Measurements from ENCODE around the gene ITGA1.
"Not testable (repeated sequence)": the region's sequence is repeated elsewhere in the genome, so short reads cannot be mapped to it uniquely, and the experiment has no call there.

The ITGA1 gene

DNA sequence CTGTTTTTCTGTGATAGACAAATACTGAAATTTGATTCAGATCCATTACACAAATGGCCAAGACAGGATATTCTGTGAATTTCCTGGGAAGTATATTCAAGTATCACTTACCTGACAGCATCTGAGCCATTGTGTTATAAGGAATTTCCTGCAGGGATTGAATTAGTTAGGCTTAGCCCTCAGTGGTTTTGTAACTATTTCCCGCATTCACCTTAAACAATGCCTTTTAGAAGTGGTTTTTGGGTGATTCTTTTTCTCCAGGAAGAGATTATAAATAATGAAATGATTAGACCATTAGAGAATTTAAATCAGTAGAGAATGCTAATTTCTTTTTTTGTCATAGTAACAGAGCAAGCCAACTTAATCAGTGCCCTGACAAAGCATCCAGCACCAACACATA lies 30.6 kb downstream of the ITGA1 start:
- Histone ChIP-seq H3K4me3 (ENCODE audit: low read length) (no peak overlapping the region), H3K27me3 (ENCODE audit: insufficient read depth, low read length) (no peaks in the 10 kb centered on the region), H3K36me3 (ENCODE audit: insufficient read depth, low read depth, low read length) (no peaks in the 10 kb centered on the region), H3K4me1 (ENCODE audit: insufficient read depth, low read length) (peaks cover 18% of the 10 kb centered on the region), H3K9me3 (ENCODE audit: insufficient read depth, low read depth, low read length) (no peaks in the 10 kb centered on the region), H3K9ac (ENCODE audit: low read depth, low read length) (no peak overlapping the region), H3K27ac (ENCODE audit: low read length) (no peak overlapping the region)

GRCh38 chr5:52818807-52819206 lies 31.1 kb downstream of the ITGA1 start:
- H3K4me1 ChIP-seq (ENCODE audit: insufficient read depth, low read length), result peaks cover 18% of the 10 kb centered on the region
- not testable (repeated sequence) for H3K27me3 ChIP-seq (ENCODE audit: insufficient read depth, low read length); H3K27ac ChIP-seq (ENCODE audit: low read length); H3K4me3 ChIP-seq (ENCODE audit: low read length); H3K9ac ChIP-seq (ENCODE audit: low read depth, low read length); H3K36me3 ChIP-seq (ENCODE audit: insufficient read depth, low read depth, low read length); H3K9me3 ChIP-seq (ENCODE audit: insufficient read depth, low read depth, low read length)

DNA sequence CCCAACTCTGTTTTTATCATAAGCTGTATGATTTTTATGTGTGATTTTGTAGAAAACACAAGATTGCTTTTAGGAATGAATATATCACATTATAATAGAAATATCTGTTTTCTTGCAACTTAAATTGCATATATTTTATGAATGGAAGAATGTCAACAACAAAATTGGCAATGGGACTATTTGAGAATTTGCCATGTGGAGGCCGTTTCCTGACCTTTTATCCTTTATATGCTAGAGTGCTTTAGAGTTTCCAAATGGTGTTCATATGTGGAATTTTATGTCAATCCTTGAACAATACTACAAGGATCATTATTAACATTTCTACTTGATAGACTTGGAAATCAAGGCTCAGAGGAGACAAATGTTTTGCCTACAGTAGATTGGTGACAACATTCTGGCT lies 34.2 kb downstream of the ITGA1 start:
- H3K27ac ChIP-seq (ENCODE audit: low read length), result no peak overlapping the region
- H3K4me1 ChIP-seq (ENCODE audit: insufficient read depth, low read length), result peaks cover 18% of the 10 kb centered on the region
- H3K27me3 ChIP-seq (ENCODE audit: insufficient read depth, low read length), result no peaks in the 10 kb centered on the region
- no peaks in the 10 kb centered on the region for H3K9me3 ChIP-seq (ENCODE audit: insufficient read depth, low read depth, low read length)
- H3K36me3 ChIP-seq (ENCODE audit: insufficient read depth, low read depth, low read length), result no peaks in the 10 kb centered on the region
- H3K4me3 ChIP-seq (ENCODE audit: low read length), result no peak overlapping the region
- no peak overlapping the region for H3K9ac ChIP-seq (ENCODE audit: low read depth, low read length)

- no peak overlapping the region for H3K9ac ChIP-seq (ENCODE audit: low read depth, low read length)
- H3K4me3 ChIP-seq (ENCODE audit: low read length), result no peak overlapping the region
- no peaks in the 10 kb centered on the region for H3K27me3 ChIP-seq (ENCODE audit: insufficient read depth, low read length)
- H3K36me3 ChIP-seq (ENCODE audit: insufficient read depth, low read depth, low read length), result no peaks in the 10 kb centered on the region
- H3K4me1 ChIP-seq (ENCODE audit: insufficient read depth, low read length), result peaks cover 14% of the 10 kb centered on the region
- H3K9me3 ChIP-seq (ENCODE audit: insufficient read depth, low read depth, low read length), result no peaks in the 10 kb centered on the region; the same call in 1 of the 2 replicates
- no peak overlapping the region for H3K27ac ChIP-seq (ENCODE audit: low read length)
Observed at GRCh38 chr5:52822437-52822836, 34.7 kb downstream of the ITGA1 start.

GRCh38 chr5:52824827-52825226 lies 37.1 kb downstream of the ITGA1 start:
- Histone ChIP-seq H3K9me3 (ENCODE audit: insufficient read depth, low read depth, low read length) (peaks cover 6% of the 10 kb centered on the region; the same call in 1 of the 2 replicates), H3K27me3 (ENCODE audit: insufficient read depth, low read length) (no peaks in the 10 kb centered on the region), H3K9ac (ENCODE audit: low read depth, low read length) (no peak overlapping the region)

GRCh38 chr5:52825826-52826225 lies 38.1 kb downstream of the ITGA1 start:
- no peak overlapping the region for H3K27ac ChIP-seq (ENCODE audit: low read length)
- no peak overlapping the region for H3K4me3 ChIP-seq (ENCODE audit: low read length)
- peaks cover 6% of the 10 kb centered on the region; the same call in 1 of the 2 replicates for H3K9me3 ChIP-seq (ENCODE audit: insufficient read depth, low read depth, low read length)
- H3K27me3 ChIP-seq (ENCODE audit: insufficient read depth, low read length), result no peaks in the 10 kb centered on the region
- H3K36me3 ChIP-seq (ENCODE audit: insufficient read depth, low read depth, low read length), result no peaks in the 10 kb centered on the region
- H3K4me1 ChIP-seq (ENCODE audit: insufficient read depth, low read length), result no peaks in the 10 kb centered on the region
- no peak overlapping the region for H3K9ac ChIP-seq (ENCODE audit: low read depth, low read length)

More at GRCh38 chr5:52824827-52825226, 37.1 kb downstream of the ITGA1 start:
- H3K27ac ChIP-seq (ENCODE audit: low read length), result no peak overlapping the region
- no peaks in the 10 kb centered on the region for H3K36me3 ChIP-seq (ENCODE audit: insufficient read depth, low read depth, low read length)
- H3K4me1 ChIP-seq (ENCODE audit: insufficient read depth, low read length), result no peaks in the 10 kb centered on the region
- no peak overlapping the region for H3K4me3 ChIP-seq (ENCODE audit: low read length)

DNA sequence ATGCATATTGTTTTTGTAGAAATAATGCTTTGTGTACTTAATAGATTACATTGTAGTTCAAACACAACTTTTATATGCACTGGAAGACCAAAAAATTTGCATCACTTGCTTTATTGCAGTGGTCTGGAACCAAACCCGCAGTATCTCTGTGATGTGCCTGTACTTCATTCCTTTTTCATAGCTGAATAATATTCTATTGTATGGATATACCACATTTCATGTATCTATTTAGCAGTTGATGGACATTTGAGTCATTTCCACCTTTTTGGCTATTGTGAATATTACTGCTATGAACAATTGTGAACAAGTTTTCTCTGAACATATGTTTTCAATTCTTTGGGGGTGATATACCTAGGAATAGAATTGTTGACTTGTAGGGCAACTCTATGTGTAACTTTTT lies 40.1 kb downstream of the ITGA1 start:
- Histone ChIP-seq H3K4me3 (ENCODE audit: low read length) (no peak overlapping the region), H3K9ac (ENCODE audit: low read depth, low read length) (no peak overlapping the region), H3K36me3 (ENCODE audit: insufficient read depth, low read depth, low read length) (no peaks in the 10 kb centered on the region), H3K27me3 (ENCODE audit: insufficient read depth, low read length) (no peaks in the 10 kb centered on the region), H3K9me3 (ENCODE audit: insufficient read depth, low read depth, low read length) (peaks cover 6% of the 10 kb centered on the region; the same call in 1 of the 2 replicates), H3K4me1 (ENCODE audit: insufficient read depth, low read length) (no peaks in the 10 kb centered on the region), H3K27ac (ENCODE audit: low read length) (no peak overlapping the region)

DNA sequence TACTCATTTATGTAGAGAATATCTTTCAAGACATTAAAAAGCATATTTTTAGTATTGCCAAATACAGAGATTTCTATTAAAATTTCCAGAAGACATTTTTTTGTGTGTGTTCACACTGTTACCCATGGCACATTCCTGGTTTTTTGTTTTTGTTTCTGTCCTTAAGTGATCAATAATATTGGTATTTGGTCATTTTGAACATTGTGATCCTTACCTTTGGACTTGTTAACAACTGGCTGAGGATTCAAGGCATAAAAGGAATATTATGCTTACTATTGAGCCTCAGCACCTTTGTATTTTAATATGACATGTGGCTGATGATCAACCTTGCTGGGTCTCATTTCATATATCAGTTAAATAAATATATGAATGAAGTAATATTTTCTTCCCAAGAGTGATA lies 41.9 kb downstream of the ITGA1 start:
- no peaks in the 10 kb centered on the region for H3K36me3 ChIP-seq (ENCODE audit: insufficient read depth, low read depth, low read length)
- no peak overlapping the region for H3K27ac ChIP-seq (ENCODE audit: low read length)
- H3K4me1 ChIP-seq (ENCODE audit: insufficient read depth, low read length), result no peaks in the 10 kb centered on the region
- peaks cover 6% of the 10 kb centered on the region; the same call in 1 of the 2 replicates for H3K9me3 ChIP-seq (ENCODE audit: insufficient read depth, low read depth, low read length)
- no peaks in the 10 kb centered on the region for H3K27me3 ChIP-seq (ENCODE audit: insufficient read depth, low read length)
- H3K4me3 ChIP-seq (ENCODE audit: low read length), result no peak overlapping the region
- no peak overlapping the region for H3K9ac ChIP-seq (ENCODE audit: low read depth, low read length)

DNA sequence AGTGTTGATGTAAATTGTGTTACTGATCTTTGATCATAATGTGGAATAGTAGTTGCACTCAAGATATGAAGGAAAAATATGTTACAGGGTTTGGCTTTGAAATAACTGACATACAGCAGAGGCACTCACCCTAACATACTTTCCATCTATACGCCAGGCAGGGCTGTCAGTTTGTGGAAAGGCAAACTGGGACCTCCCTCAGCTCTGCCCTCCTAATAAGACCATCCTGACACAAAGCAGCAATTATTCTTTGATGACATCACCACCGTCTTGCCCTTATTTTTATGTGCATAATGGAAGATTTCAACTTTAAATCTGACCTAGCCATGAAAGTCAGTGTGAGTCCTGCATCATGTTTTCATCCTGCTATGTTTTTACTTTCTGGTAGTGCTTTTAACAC lies 42.9 kb downstream of the ITGA1 start:
- H3K4me3 ChIP-seq (ENCODE audit: low read length), result no peak overlapping the region
- H3K9me3 ChIP-seq (ENCODE audit: insufficient read depth, low read depth, low read length), result peaks cover 6% of the 10 kb centered on the region; the same call in 1 of the 2 replicates
- no peaks in the 10 kb centered on the region for H3K36me3 ChIP-seq (ENCODE audit: insufficient read depth, low read depth, low read length)
- no peaks in the 10 kb centered on the region for H3K4me1 ChIP-seq (ENCODE audit: insufficient read depth, low read length)
- no peak overlapping the region for H3K9ac ChIP-seq (ENCODE audit: low read depth, low read length)
- H3K27ac ChIP-seq (ENCODE audit: low read length), result no peak overlapping the region
- H3K27me3 ChIP-seq (ENCODE audit: insufficient read depth, low read length), result no peaks in the 10 kb centered on the region

DNA sequence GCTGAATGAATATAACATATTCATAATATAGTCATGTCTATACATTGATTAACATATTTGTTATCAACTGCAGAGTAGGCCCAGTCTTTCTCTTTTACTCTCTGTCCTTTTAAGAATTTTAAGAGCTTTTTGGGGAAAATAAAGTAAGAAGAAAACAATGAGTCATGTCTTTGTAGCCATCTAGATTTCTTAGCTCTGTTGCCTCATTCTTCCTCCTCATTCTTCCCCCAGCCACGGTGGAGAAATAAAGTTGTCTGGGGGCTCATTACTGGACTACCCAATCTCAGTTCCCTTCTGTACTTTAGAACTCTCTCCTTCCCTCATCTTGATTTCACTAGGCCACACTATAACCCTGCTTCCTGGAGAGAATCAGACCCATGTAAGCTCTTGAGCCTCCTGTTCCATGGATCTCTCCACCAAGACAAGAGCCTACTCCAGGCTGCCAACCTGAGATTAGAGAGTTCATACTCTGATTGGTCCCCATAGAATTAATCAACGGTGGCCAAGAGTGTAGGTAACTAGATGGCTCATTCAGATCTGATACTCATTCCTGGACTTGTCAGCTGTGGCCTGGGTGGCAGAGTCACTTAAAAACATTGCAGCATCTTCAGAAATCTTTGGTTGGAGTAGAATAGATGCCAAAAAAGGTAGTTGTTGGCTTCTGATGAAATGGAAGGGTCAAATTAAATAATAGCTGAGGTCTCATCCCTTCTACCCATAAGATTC lies 44.2 kb downstream of the ITGA1 start:
- Histone ChIP-seq H3K27ac (ENCODE audit: low read length) (no peak overlapping the region), H3K36me3 (ENCODE audit: insufficient read depth, low read depth, low read length) (no peaks in the 10 kb centered on the region), H3K9me3 (ENCODE audit: insufficient read depth, low read depth, low read length) (peaks cover 6% of the 10 kb centered on the region; the same call in 1 of the 2 replicates), H3K9ac (ENCODE audit: low read depth, low read length) (no peak overlapping the region), H3K4me3 (ENCODE audit: low read length) (no peak overlapping the region), H3K27me3 (ENCODE audit: insufficient read depth, low read length) (no peaks in the 10 kb centered on the region), H3K4me1 (ENCODE audit: insufficient read depth, low read length) (no peaks in the 10 kb centered on the region)

DNA sequence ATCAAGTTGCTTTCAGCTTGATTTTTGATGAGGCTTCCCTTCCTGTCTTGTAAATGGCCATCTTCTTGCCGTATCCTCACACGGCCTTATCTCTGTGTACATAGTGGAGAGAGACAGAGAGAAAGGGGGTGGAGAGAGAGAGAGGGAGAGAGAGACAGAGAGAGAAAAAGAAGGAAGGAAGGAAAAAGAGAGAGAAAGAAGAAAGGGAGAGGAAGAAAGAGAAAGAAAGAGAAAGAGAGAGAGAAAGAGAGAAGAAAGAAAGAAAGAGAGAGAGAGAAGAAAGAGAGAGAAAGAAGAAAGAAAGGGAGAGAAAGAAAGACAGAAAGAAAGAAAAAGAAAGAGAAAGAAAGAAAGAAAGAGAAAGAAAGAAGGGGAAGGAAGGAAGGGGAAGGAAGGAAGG lies 46.6 kb downstream of the ITGA1 start:
- H3K4me3 ChIP-seq (ENCODE audit: low read length), result no peak overlapping the region
- no peak overlapping the region for H3K9ac ChIP-seq (ENCODE audit: low read depth, low read length)
- no peaks in the 10 kb centered on the region for H3K27me3 ChIP-seq (ENCODE audit: insufficient read depth, low read length)
- H3K36me3 ChIP-seq (ENCODE audit: insufficient read depth, low read depth, low read length), result no peaks in the 10 kb centered on the region
- no peak overlapping the region for H3K27ac ChIP-seq (ENCODE audit: low read length)
- H3K9me3 ChIP-seq (ENCODE audit: insufficient read depth, low read depth, low read length), result no peaks in the 10 kb centered on the region
- no peaks in the 10 kb centered on the region for H3K4me1 ChIP-seq (ENCODE audit: insufficient read depth, low read length)

DNA sequence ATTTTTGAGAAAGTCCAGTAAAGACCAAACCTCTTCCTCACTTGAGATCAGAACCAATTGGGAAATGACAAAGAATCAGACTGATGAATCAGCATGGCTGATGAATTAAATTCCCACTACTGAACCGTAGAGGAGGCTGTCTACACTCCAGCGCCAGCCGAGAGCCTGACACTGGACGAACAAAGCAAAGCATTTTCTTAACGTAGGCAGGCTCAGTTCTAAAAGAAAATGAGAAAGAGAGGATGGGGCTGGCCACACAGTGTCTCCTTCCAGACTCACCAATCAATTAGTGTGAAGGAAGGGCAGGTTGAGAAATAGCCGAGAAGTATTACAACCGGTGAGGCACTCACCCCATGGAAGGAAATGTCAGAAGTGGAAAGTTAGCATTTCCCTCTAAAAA lies 49.4 kb downstream of the ITGA1 start:
- H3K4me3 ChIP-seq (ENCODE audit: low read length), result no peak overlapping the region
- H3K27ac ChIP-seq (ENCODE audit: low read length), result no peak overlapping the region
- no peaks in the 10 kb centered on the region for H3K9me3 ChIP-seq (ENCODE audit: insufficient read depth, low read depth, low read length)
- no peaks in the 10 kb centered on the region for H3K36me3 ChIP-seq (ENCODE audit: insufficient read depth, low read depth, low read length)
- no peak overlapping the region for H3K9ac ChIP-seq (ENCODE audit: low read depth, low read length)
- H3K27me3 ChIP-seq (ENCODE audit: insufficient read depth, low read length), result no peaks in the 10 kb centered on the region
- H3K4me1 ChIP-seq (ENCODE audit: insufficient read depth, low read length), result no peaks in the 10 kb centered on the region

Data from iPS-20b (cell line).